Thoracic aorta (tissue), 2 donors: ENCODE measurements around the gene DYSF. TPM values are rescaled to one million over a fixed set of nuclear protein-coding genes. Genes with fewer than 3 reads are reported as not detected.

Experiments used
- ATAC-seq: fragments of 150-250 bp; one replicate; pipeline ENCODE4 v1.8.0; 2017; ENCODE audit warnings: low read depth; ENCODE audit not compliant: insufficient number of reproducible peaks, low FRiP score
- DNase-seq: peaks from one replicate; pipeline ENCODE4 v3.0.0-alpha.2; 2020; ENCODE audit warnings: low spot score
- H3K27ac ChIP-seq, 2 donors: fragments of 200-600 bp; sonication (generic); 1 replicate in 1 of 2; 2 replicates in 1 of 2; pipeline ENCODE4 v1.5.1; 2016; ENCODE audit warnings: mild to moderate bottlenecking in 2 of 2, moderate library complexity in 2 of 2
- H3K27me3 ChIP-seq: fragments of 200-600 bp; sonication (generic); replicated peaks from 2 replicates; pipeline ENCODE4 v1.6.0; 2016; ENCODE audit warnings: mild to moderate bottlenecking; ENCODE audit not compliant: insufficient read depth
- H3K36me3 ChIP-seq: fragments of 200-600 bp; sonication (generic); one replicate; pipeline ENCODE4 v1.5.1; 2016
- H3K4me1 ChIP-seq, 2 donors: fragments of 200-600 bp; sonication (generic); 1 replicate in 1 of 2; 2 replicates in 1 of 2; pipeline versions ENCODE4 v1.5.1 to v1.6.0; 2016; ENCODE audit warnings: low read depth in 2 of 2, mild to moderate bottlenecking in 1 of 2; ENCODE audit not compliant: control insufficient read depth in 1 of 2
- H3K4me3 ChIP-seq: fragments of 200-600 bp; sonication (generic); 2 replicates; pipeline ENCODE4 v1.5.1; 2016; ENCODE audit warnings: mild to moderate bottlenecking
- H3K9me3 ChIP-seq: fragments of 200-600 bp; sonication (generic); 2 replicates; pipeline ENCODE4 v1.5.1; 2016
- CTCF ChIP-seq: fragments of 200-600 bp; sonication (generic); IDR thresholded peaks from one replicate; pipeline ENCODE4 v1.5.1; 2019; ENCODE audit warnings: antibody characterized with exemption
- total RNA-seq, 2 donors: library from RNA; depleted of rRNA; stranded (reverse); fragments of >200 nt; gene quantifications; one replicate each; pipeline versions ENCODE4 v1.1.0 to v1.2.3, GENCODE V29; 2016

The DYSF gene
- total RNA-seq, 2 donors from 2014 or later = 13.0 to 15.2 TPM

- DNase-seq (no peak), ATAC-seq (no peak)
- H3K36me3 ChIP-seq = no peaks in the 10 kb centered on the region
- no peaks in the 10 kb centered on the region for H3K27me3 ChIP-seq
- H3K9me3 ChIP-seq = no peaks in the 10 kb centered on the region
- H3K27ac ChIP-seq = no peak overlapping the region
- TF ChIP-seq CTCF = no peak
- H3K4me3 ChIP-seq = no peak overlapping the region
- H3K4me1 ChIP-seq = no peaks in the 10 kb centered on the region
These were observed 217.1 kb downstream of the DYSF start for GRCh38 chr2:71670430-71670795.

DNA sequence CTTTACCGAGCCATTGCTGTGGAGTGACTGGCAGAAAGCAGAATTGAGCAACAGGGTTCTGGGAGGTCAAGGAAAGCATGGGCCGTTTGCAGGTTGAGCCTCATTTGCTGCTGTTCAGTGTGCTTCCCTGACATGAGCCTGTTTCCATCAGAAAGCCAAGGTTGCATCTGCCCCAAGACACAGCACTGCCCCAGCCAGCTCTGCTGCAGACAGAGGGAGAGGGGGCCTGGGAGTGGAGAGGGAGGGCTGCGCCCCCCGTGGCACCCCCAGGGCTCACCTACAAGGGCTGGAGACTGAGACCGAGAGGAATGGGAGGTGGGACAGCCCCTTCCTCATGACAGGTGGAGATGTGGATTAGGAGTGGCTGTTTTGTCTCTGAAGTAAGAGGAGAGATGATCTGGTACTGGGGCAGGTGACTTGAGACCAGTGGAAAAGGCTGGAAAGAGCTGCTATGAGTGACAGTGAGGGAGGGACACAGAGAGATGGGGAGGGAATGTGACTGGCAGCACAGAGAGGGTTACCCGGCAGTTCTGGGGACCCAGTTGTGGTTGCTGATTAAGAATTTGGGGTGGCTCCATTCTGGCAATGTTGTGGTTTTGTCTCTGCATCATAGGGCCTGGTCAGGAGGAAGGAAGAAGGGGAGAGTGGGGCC lies 218.0 kb downstream of the DYSF start:
- ATAC-seq = no peak
- Histone ChIP-seq H3K4me1 (no peaks in the 10 kb centered on the region), H3K36me3 (no peaks in the 10 kb centered on the region), H3K27ac (no peak overlapping the region), H3K9me3 (no peaks in the 10 kb centered on the region), H3K27me3 (no peaks in the 10 kb centered on the region), H3K4me3 (no peak overlapping the region)
- DNase-seq = no peak
- no peak for TF ChIP-seq CTCF

GRCh38 chr2:71671895-71672825 lies 218.8 kb downstream of the DYSF start:
- Histone ChIP-seq H3K4me1 (no peaks in the 10 kb centered on the region), H3K27ac (no peak overlapping the region), H3K9me3 (no peaks in the 10 kb centered on the region), H3K4me3 (no peak overlapping the region), H3K36me3 (no peaks in the 10 kb centered on the region), H3K27me3 (no peaks in the 10 kb centered on the region)
- DNase-seq (no peak), ATAC-seq (no peak)
- TF ChIP-seq CTCF = no peak

GRCh38 chr2:71672826-71673795 lies 219.8 kb downstream of the DYSF start:
- no peaks in the 10 kb centered on the region for H3K4me1 ChIP-seq
- no peak overlapping the region for H3K4me3 ChIP-seq
- no peaks in the 10 kb centered on the region for H3K27me3 ChIP-seq
- no peak for ATAC-seq
- no peaks in the 10 kb centered on the region for H3K36me3 ChIP-seq
- TF ChIP-seq CTCF = no peak
- DNase-seq = no peak
- no peaks in the 10 kb centered on the region for H3K9me3 ChIP-seq
- no peak overlapping the region for H3K27ac ChIP-seq
